ENCODE data around the gene RGCC.

DNA sequence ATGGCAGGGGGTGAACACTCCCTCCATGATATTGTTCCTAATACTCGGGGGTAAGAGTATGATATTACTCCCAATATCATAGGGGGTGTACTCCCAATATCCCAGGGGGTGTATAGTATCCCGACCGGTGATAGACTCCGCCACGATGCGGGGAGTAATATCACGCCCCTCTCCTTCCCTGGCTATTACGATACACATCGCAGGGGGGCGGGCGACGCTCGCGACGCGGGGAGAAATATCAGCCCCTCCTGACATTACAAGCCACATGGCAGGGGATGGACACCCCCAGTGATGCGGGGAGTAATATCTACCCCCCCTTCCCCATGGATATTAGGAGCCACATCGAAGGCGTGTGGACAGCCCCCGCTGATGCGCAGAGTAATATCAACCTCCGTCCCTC is 3.2 kb upstream of the RGCC start:
- TF ChIP-seq, protein P1, sequence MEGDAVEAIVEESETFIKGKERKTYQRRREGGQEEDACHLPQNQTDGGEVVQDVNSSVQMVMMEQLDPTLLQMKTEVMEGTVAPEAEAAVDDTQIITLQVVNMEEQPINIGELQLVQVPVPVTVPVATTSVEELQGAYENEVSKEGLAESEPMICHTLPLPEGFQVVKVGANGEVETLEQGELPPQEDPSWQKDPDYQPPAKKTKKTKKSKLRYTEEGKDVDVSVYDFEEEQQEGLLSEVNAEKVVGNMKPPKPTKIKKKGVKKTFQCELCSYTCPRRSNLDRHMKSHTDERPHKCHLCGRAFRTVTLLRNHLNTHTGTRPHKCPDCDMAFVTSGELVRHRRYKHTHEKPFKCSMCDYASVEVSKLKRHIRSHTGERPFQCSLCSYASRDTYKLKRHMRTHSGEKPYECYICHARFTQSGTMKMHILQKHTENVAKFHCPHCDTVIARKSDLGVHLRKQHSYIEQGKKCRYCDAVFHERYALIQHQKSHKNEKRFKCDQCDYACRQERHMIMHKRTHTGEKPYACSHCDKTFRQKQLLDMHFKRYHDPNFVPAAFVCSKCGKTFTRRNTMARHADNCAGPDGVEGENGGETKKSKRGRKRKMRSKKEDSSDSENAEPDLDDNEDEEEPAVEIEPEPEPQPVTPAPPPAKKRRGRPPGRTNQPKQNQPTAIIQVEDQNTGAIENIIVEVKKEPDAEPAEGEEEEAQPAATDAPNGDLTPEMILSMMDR (IDR thresholded peaks at IDR 0.05): no peak
- TF ChIP-seq ZFX (IDR thresholded peaks at IDR 0.05; ENCODE audit: borderline replicate concordance): no peak
